Panc1 (cell line): ENCODE measurements around the gene UQCRC2. TPM values are rescaled to one million over a fixed set of nuclear protein-coding genes. Genes with fewer than 3 reads are reported as not detected.

Experiments used
- ATAC-seq: fragments of 200-7000 bp; cut with Tn5 transposase; 2 replicates; pipeline ENCODE4 v1.9.1; 2020; ENCODE audit warnings: mild to moderate bottlenecking, moderate library complexity
- BruUV-seq: library from RNA; stranded (reverse); fragments of 400-500 nt; replicated peaks from 2 replicates; lab custom pipeline; 2021; lab: Mats Ljungman, UMichigan
- CTCF ChIA-PET: fragments of 300-600 bp; sonication (Branson Sonifier 250); formaldehyde crosslinking; loops from one replicate; lab custom pipeline; 2022; ENCODE audit warnings: antibody characterized with exemption; lab: Charles Lee
- POLR2A ChIA-PET: fragments of 300-600 bp; sonication (Branson Sonifier 250); formaldehyde crosslinking; loops from one replicate; lab custom pipeline; 2022; ENCODE audit warnings: antibody characterized with exemption; lab: Charles Lee
- DNase-seq: peaks from one replicate; pipeline ENCODE4 v3.0.0-alpha.2; 2010; ENCODE audit warnings: low read depth, low spot score
- H3K27ac ChIP-seq: 2 replicates; pipeline ENCODE4 v1.5.1; 2011; ENCODE audit warnings: mild to moderate bottlenecking, low read length, inconsistent platforms
- H3K27me3 ChIP-seq: fragments of 200-500 bp; sonication (Bioruptor generic); 2 replicates; pipeline ENCODE4 v1.6.0; 2014; ENCODE audit warnings: low read length, inconsistent platforms; ENCODE audit not compliant: control insufficient read depth, insufficient read depth
- H3K36me3 ChIP-seq: fragments of 200-500 bp; sonication (Bioruptor generic); 2 replicates; pipeline ENCODE4 v1.5.1; 2014; ENCODE audit warnings: inconsistent platforms, mild to moderate bottlenecking, low read length, moderate library complexity; ENCODE audit not compliant: control insufficient read depth, insufficient read depth
- H3K4me1 ChIP-seq: 2 replicates; pipeline ENCODE4 v1.5.1; 2011; ENCODE audit warnings: inconsistent platforms, mild to moderate bottlenecking, low read length, moderate library complexity; ENCODE audit not compliant: control insufficient read depth, insufficient read depth
- H3K4me3 ChIP-seq, 2 experiments: 2 replicates each; pipeline ENCODE4 v1.5.1; 2011 to 2012; ENCODE audit warnings: low read depth in 2 of 2, low read length in 2 of 2, mild to moderate bottlenecking in 2 of 2, inconsistent platforms in 1 of 2, moderate library complexity in 1 of 2
- H3K9me3 ChIP-seq: fragments of 200-500 bp; sonication (Bioruptor generic); 2 replicates; pipeline ENCODE4 v1.5.1; 2014; ENCODE audit warnings: low read depth, mild to moderate bottlenecking, inconsistent platforms, low read length, moderate library complexity; ENCODE audit not compliant: control insufficient read depth, insufficient read depth
- POLR2AphosphoS5 ChIP-seq: IDR thresholded peaks from 2 replicates; pipeline ENCODE4 v1.6.1; 2012; ENCODE audit warnings: mild to moderate bottlenecking, low read depth, low read length, moderate library complexity
- SIN3A ChIP-seq: IDR thresholded peaks from 2 replicates; pipeline ENCODE4 v1.6.1; 2012; ENCODE audit warnings: low read depth, mild to moderate bottlenecking, low read length, moderate library complexity, borderline replicate concordance; ENCODE audit not compliant: insufficient read depth
- TCF7L2 ChIP-seq: IDR thresholded peaks from 2 replicates; pipeline ENCODE4 v1.6.1; 2011; ENCODE audit warnings: mild to moderate bottlenecking, low read depth, low read length, inconsistent platforms
- in situ Hi-C: cut with HindIII; loops from 2 replicates; pipeline ENCODE4 v1.10.0; 2016; ENCODE audit warnings: low sequenced_read_pairs, low pct_unique_long_range_greater_than_20kb
- intact Hi-C: fragments of 100-400 bp; cut with micrococcal nuclease; formaldehyde crosslinking; loops from one replicate; pipeline ENCODE4 v1.10.0; 2022; ENCODE audit not compliant: unreplicated experiment
- total RNA-seq: library from RNA; stranded (reverse); gene quantifications from one replicate; pipeline ENCODE4 v1.2.1, GENCODE V29; 2021; ENCODE audit not compliant: unreplicated experiment
- TF ChIP-seq, protein P1 (sequence below): fragments of 450-650 bp; IDR thresholded peaks from 2 replicates; pipeline ENCODE4 v1.5.1; 2017; ENCODE audit warnings: mild to moderate bottlenecking
- TF ChIP-seq, protein P2 (sequence below), 2 experiments: IDR thresholded peaks; 2 replicates each; pipeline ENCODE4 v1.6.1; 2011 to 2012; ENCODE audit warnings: low read depth in 2 of 2, control low read depth in 1 of 2, low read length in 1 of 2, mild to moderate bottlenecking in 1 of 2, moderate library complexity in 1 of 2; ENCODE audit not compliant: insufficient read depth in 1 of 2

Gene UQCRC2
- total RNA-seq, 1 experiment from 2014 or later, result 248 TPM

DNA sequence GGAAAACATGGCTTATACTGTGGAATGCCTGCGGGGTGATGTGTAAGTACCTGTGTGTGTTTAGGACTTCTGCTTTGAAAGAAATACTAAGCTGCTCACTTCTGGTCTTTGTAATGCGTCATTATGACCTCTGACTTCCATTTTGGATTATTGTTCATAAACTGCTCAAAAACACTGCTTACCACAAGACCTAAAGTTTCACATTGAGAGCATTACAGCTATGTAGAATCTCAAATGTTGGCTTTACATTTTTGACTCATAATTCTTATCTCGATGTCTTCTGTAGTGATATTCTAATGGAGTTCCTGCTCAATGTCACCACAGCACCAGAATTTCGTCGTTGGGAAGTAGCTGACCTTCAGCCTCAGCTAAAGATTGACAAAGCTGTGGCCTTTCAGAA, 9.3 kb downstream of the UQCRC2 start:
- Histone ChIP-seq H3K27me3 (no peaks in the 10 kb centered on the region), H3K9me3 (no peaks in the 10 kb centered on the region), H3K4me1 (no peaks in the 10 kb centered on the region), H3K27ac (no peak overlapping the region), H3K36me3 (peaks cover 71% of the 10 kb centered on the region), H3K4me3 (no peak overlapping the region)
- CTCF ChIA-PET, result no interaction called here
- TF ChIP-seq POLR2AphosphoS5, result no peak
- TF ChIP-seq, protein P1, sequence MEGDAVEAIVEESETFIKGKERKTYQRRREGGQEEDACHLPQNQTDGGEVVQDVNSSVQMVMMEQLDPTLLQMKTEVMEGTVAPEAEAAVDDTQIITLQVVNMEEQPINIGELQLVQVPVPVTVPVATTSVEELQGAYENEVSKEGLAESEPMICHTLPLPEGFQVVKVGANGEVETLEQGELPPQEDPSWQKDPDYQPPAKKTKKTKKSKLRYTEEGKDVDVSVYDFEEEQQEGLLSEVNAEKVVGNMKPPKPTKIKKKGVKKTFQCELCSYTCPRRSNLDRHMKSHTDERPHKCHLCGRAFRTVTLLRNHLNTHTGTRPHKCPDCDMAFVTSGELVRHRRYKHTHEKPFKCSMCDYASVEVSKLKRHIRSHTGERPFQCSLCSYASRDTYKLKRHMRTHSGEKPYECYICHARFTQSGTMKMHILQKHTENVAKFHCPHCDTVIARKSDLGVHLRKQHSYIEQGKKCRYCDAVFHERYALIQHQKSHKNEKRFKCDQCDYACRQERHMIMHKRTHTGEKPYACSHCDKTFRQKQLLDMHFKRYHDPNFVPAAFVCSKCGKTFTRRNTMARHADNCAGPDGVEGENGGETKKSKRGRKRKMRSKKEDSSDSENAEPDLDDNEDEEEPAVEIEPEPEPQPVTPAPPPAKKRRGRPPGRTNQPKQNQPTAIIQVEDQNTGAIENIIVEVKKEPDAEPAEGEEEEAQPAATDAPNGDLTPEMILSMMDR, result no peak
- TF ChIP-seq, protein P2, sequence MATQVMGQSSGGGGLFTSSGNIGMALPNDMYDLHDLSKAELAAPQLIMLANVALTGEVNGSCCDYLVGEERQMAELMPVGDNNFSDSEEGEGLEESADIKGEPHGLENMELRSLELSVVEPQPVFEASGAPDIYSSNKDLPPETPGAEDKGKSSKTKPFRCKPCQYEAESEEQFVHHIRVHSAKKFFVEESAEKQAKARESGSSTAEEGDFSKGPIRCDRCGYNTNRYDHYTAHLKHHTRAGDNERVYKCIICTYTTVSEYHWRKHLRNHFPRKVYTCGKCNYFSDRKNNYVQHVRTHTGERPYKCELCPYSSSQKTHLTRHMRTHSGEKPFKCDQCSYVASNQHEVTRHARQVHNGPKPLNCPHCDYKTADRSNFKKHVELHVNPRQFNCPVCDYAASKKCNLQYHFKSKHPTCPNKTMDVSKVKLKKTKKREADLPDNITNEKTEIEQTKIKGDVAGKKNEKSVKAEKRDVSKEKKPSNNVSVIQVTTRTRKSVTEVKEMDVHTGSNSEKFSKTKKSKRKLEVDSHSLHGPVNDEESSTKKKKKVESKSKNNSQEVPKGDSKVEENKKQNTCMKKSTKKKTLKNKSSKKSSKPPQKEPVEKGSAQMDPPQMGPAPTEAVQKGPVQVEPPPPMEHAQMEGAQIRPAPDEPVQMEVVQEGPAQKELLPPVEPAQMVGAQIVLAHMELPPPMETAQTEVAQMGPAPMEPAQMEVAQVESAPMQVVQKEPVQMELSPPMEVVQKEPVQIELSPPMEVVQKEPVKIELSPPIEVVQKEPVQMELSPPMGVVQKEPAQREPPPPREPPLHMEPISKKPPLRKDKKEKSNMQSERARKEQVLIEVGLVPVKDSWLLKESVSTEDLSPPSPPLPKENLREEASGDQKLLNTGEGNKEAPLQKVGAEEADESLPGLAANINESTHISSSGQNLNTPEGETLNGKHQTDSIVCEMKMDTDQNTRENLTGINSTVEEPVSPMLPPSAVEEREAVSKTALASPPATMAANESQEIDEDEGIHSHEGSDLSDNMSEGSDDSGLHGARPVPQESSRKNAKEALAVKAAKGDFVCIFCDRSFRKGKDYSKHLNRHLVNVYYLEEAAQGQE (IDR thresholded peaks at IDR 0.05; ENCODE audit: insufficient read depth in 1 of 2, low read depth in 2 of 2, low read length in 1 of 2), result no peak
- no peak for TF ChIP-seq SIN3A
- TF ChIP-seq TCF7L2, result no peak
- intact Hi-C loops, result no loop called here
- DNase-seq, result no peak
- ATAC-seq, result no peak
- BruUV-seq, result no TSS peak
- in situ Hi-C loops, result no loop called here
- POLR2A ChIA-PET, result no interaction called here

DNA sequence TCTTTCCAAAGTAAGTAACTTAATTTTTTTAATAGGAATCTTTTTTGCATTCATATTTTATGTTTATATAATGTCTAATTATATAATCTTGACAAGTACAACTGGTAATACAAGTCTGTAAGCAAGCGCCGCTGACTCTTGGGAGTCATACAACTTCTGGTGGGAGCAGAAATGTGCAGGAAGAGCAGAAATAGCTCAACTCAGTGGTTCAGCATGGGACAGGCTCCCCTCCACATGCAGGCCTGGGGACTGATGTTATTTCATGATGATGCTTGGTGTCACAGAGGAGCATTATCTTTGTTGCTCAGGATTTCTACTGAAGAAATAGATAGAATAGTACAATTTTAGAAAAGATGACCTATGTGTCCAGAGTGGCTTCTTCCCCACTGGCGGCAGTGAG, 10.7 kb downstream of the UQCRC2 start:
- ChIA-PET POLR2A (no interaction called here), CTCF (no interaction called here)
- Histone ChIP-seq H3K9me3 (no peaks in the 10 kb centered on the region), H3K36me3 (peaks cover 67% of the 10 kb centered on the region), H3K27me3 (no peaks in the 10 kb centered on the region), H3K4me3 (no peak overlapping the region), H3K4me1 (no peaks in the 10 kb centered on the region), H3K27ac (no peak overlapping the region)
- DNase-seq (no peak), ATAC-seq (no peak)
- intact Hi-C loops (no loop called here), in situ Hi-C loops (no loop called here)
- TF ChIP-seq TCF7L2 (no peak), SIN3A (no peak), POLR2AphosphoS5 (no peak)
- TF ChIP-seq, protein P2 (IDR thresholded peaks at IDR 0.05; ENCODE audit: insufficient read depth in 1 of 2, low read depth in 2 of 2, low read length in 1 of 2), result no peak
- TF ChIP-seq, protein P1, result no peak
- no TSS peak for BruUV-seq
